WTC11 (cell line): ENCODE data around the gene MTA3. TPM values are rescaled to one million over a fixed set of nuclear protein-coding genes. Genes with fewer than 3 reads are reported as not detected.

Experiments
- ATAC-seq: fragments of 200-7000 bp; cut with Tn5 transposase; 2 replicates; pipeline ENCODE4 v1.10.0; 2021; ENCODE audit warnings: mild to moderate bottlenecking, moderate library complexity
- CTCF ChIA-PET: fragments of 300-600 bp; sonication (Branson Sonifier 250); formaldehyde crosslinking; loops from one replicate; lab custom pipeline; 2021; ENCODE audit warnings: antibody characterized with exemption; lab: Charles Lee
- POLR2A ChIA-PET: fragments of 350-600 bp; sonication (Branson Sonifier 250); formaldehyde crosslinking; loops from one replicate; lab custom pipeline; 2021; ENCODE audit warnings: antibody characterized with exemption; lab: Charles Lee
- DNase-seq: peaks from one replicate; pipeline ENCODE4 v3.0.0; 2021; ENCODE audit warnings: low spot score
- H3K27ac Mint-ChIP-seq: 2 replicates; pipeline ENCODE4 v1.8.0; 2021; ENCODE audit warnings: mixed read lengths
- H3K27me3 Mint-ChIP-seq: 2 replicates; pipeline ENCODE4 v1.8.0; 2021; ENCODE audit warnings: low read depth, mild to moderate bottlenecking, moderate library complexity, mixed read lengths
- H3K36me3 Mint-ChIP-seq: 2 replicates; pipeline ENCODE4 v1.8.0; 2021; ENCODE audit warnings: mixed read lengths
- H3K4me1 Mint-ChIP-seq: 2 replicates; pipeline ENCODE4 v1.8.0; 2022; ENCODE audit warnings: mixed read lengths
- H3K4me3 Mint-ChIP-seq: 2 replicates; pipeline ENCODE4 v1.8.0; 2021; ENCODE audit warnings: mild to moderate bottlenecking, moderate library complexity, mixed read lengths
- H3K9me3 Mint-ChIP-seq: 2 replicates; pipeline ENCODE4 v1.8.0; 2021; ENCODE audit warnings: mixed read lengths
- AFF4 ChIP-seq: sonication (generic); formaldehyde crosslinking; IDR thresholded peaks from 2 replicates; pipeline ENCODE4 v1.8.1; 2023; ENCODE audit warnings: mild to moderate bottlenecking, missing genetic modification reagents, borderline replicate concordance
- ATF1 ChIP-seq: sonication (generic); formaldehyde crosslinking; IDR thresholded peaks from 2 replicates; pipeline ENCODE4 v1.8.1; 2023; ENCODE audit warnings: mild to moderate bottlenecking, moderate library complexity, missing genetic modification reagents
- CBFB ChIP-seq: sonication (generic); formaldehyde crosslinking; IDR thresholded peaks from 2 replicates; pipeline ENCODE4 v1.8.1; 2022; ENCODE audit warnings: mild to moderate bottlenecking, low read depth, missing genetic modification reagents
- IRF2 ChIP-seq: sonication (generic); formaldehyde crosslinking; IDR thresholded peaks from 2 replicates; pipeline ENCODE4 v1.8.0; 2022; ENCODE audit warnings: low read depth, missing genetic modification reagents, borderline replicate concordance
- PRDM15 ChIP-seq: sonication (generic); formaldehyde crosslinking; IDR thresholded peaks from 2 replicates; pipeline ENCODE4 v1.8.0; 2022; ENCODE audit warnings: missing genetic modification reagents
- PREB ChIP-seq: sonication (generic); formaldehyde crosslinking; IDR thresholded peaks from 2 replicates; pipeline ENCODE4 v1.8.1; 2022; ENCODE audit warnings: mild to moderate bottlenecking, missing genetic modification reagents, moderate library complexity, borderline replicate concordance
- RORB ChIP-seq: fragments of 250-450 bp; sonication (Bioruptor Pico); IDR thresholded peaks from 2 replicates; pipeline ENCODE4 v1.9.0; 2021; ENCODE audit warnings: mild to moderate bottlenecking
- SOX15 ChIP-seq: fragments of 250-450 bp; sonication (Bioruptor Pico); IDR thresholded peaks from 2 replicates; pipeline ENCODE4 v1.9.0; 2021; ENCODE audit warnings: mild to moderate bottlenecking
- TCF7 ChIP-seq: sonication (generic); formaldehyde crosslinking; IDR thresholded peaks from 2 replicates; pipeline ENCODE4 v1.8.0; 2022; ENCODE audit warnings: mild to moderate bottlenecking, low read depth, missing genetic modification reagents, moderate library complexity
- TEAD4 ChIP-seq: sonication (generic); formaldehyde crosslinking; IDR thresholded peaks from 2 replicates; pipeline ENCODE4 v1.8.0; 2022; ENCODE audit warnings: mild to moderate bottlenecking, missing genetic modification reagents
- TP53 ChIP-seq: sonication (generic); formaldehyde crosslinking; IDR thresholded peaks from 2 replicates; pipeline ENCODE4 v1.8.1; 2023; ENCODE audit warnings: mild to moderate bottlenecking, missing genetic modification reagents
- USF2 ChIP-seq: sonication (generic); formaldehyde crosslinking; IDR thresholded peaks from 2 replicates; pipeline ENCODE4 v1.8.1; 2023; ENCODE audit warnings: mild to moderate bottlenecking, missing genetic modification reagents, moderate library complexity
- ZNF512 ChIP-seq: sonication (generic); formaldehyde crosslinking; IDR thresholded peaks from 2 replicates; pipeline ENCODE4 v1.8.1; 2022; ENCODE audit warnings: missing genetic modification reagents, borderline replicate concordance
- ZNF671 ChIP-seq: fragments of 250-450 bp; sonication (Bioruptor Pico); IDR thresholded peaks from 2 replicates; pipeline ENCODE4 v1.8.0; 2021; ENCODE audit warnings: mild to moderate bottlenecking
- ZSCAN18 ChIP-seq: fragments of 250-450 bp; sonication (Bioruptor Pico); IDR thresholded peaks from 2 replicates; pipeline ENCODE4 v2.1.2; 2022; ENCODE audit warnings: mild to moderate bottlenecking, moderate library complexity
- total RNA-seq: library from RNA; stranded (reverse); gene quantifications from 3 replicates; pipeline ENCODE4 v1.2.3, GENCODE V29; 2021

MTA3 gene
- total RNA-seq, 1 experiment from 2014 or later: 153 TPM

GRCh38 chr2:42787788-42788477, 219.5 kb downstream of the MTA3 start:
- ATAC-seq: no peak
- POLR2A ChIA-PET: no interaction called here
- Mint-ChIP-seq H3K4me1 (peaks cover 14% of the 10 kb centered on the region), H3K9me3 (peaks cover 1% of the 10 kb centered on the region; the same call in 1 of the 2 replicates), H3K27ac (no peak overlapping the region), H3K36me3 (peaks cover 3% of the 10 kb centered on the region), H3K27me3 (peaks cover 14% of the 10 kb centered on the region), H3K4me3 (no peak overlapping the region)
- TF ChIP-seq USF2 (CRISPR knock-in tag) (no peak), PRDM15 (CRISPR knock-in tag) (no peak), CBFB (CRISPR knock-in tag) (no peak), ZNF512 (CRISPR knock-in tag) (no peak), ZNF671 (CRISPR knock-in tag) (no peak), SOX15 (no peak), TEAD4 (CRISPR knock-in tag) (no peak), ZSCAN18 (CRISPR knock-in tag) (no peak), PREB (CRISPR knock-in tag) (no peak), TP53 (no peak), IRF2 (CRISPR knock-in tag) (no peak), TCF7 (CRISPR knock-in tag) (no peak), ATF1 (CRISPR knock-in tag) (no peak), RORB (CRISPR knock-in tag) (no peak), AFF4 (no peak)
- no peak for DNase-seq
- CTCF ChIA-PET: interaction anchor here (1.2 to 1.9 kb wide), 3 partner anchors 13 to 199 kb away, joined by 3 to 8 read pairs (median 7); no protein-coding TSS in a partner anchor
